NB4 (cell line): ENCODE data around the gene TLCD5.

Source experiments
- MYC ChIP-seq: IDR thresholded peaks from 2 replicates; pipeline ENCODE4 v1.6.1; 2011; ENCODE audit warnings: low read depth, low read length
- POLR2A ChIP-seq: IDR thresholded peaks from 2 replicates; pipeline ENCODE4 v1.6.1; 2011; ENCODE audit warnings: mild to moderate bottlenecking; ENCODE audit not compliant: insufficient read length; ENCODE audit errors: extremely low read depth
- TF ChIP-seq, protein P1 (sequence below): IDR thresholded peaks from one replicate; pipeline ENCODE4 v1.5.1; 2012; ENCODE audit warnings: low read depth, low read length

GRCh38 chr11:120294096-120294495 is 31.0 kb upstream of the TLCD5 start:
- TF ChIP-seq POLR2A (no peak), MYC (no peak)
- TF ChIP-seq, protein P1, sequence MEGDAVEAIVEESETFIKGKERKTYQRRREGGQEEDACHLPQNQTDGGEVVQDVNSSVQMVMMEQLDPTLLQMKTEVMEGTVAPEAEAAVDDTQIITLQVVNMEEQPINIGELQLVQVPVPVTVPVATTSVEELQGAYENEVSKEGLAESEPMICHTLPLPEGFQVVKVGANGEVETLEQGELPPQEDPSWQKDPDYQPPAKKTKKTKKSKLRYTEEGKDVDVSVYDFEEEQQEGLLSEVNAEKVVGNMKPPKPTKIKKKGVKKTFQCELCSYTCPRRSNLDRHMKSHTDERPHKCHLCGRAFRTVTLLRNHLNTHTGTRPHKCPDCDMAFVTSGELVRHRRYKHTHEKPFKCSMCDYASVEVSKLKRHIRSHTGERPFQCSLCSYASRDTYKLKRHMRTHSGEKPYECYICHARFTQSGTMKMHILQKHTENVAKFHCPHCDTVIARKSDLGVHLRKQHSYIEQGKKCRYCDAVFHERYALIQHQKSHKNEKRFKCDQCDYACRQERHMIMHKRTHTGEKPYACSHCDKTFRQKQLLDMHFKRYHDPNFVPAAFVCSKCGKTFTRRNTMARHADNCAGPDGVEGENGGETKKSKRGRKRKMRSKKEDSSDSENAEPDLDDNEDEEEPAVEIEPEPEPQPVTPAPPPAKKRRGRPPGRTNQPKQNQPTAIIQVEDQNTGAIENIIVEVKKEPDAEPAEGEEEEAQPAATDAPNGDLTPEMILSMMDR, result no peak
